ENCODE data around the gene PTRH1. TPM values are rescaled to one million over a fixed set of nuclear protein-coding genes. Genes with fewer than 3 reads are reported as not detected.

PTRH1 gene
- total and polyA plus RNA-seq, 4 donors = 8.6 to 41.7 (median 24.7) TPM

DNA sequence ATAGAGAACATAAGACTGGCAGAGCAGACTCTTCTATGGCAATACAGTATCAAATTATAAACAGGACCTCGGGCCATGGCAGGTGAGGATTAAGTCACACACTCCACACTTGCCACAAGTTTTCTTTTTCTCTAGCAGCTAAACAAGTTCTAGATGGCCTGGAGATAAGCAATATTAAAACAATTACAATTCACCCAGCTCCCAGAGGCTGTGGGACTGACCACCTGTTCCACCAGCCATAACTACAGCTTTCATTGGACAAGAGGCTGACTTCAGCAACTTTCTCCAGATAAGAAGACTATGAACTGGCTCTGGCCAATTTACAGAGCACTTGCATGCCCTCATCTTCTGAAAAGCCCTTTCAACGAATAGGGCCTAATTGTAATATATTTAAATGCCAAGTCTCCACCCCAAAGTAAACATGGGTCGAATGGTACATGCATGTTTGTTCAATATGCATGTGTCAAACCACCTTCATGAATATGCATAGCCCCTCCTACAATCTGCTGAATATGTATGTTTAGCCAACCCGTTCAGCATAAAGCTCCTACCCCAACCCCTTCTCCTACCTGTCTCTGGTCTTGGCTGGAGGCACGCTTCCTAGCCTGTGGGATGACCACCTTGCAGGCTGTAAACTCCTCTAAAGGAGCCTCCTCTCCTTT is 14.7 kb downstream of the PTRH1 start:
- whole genome bisulfite sequencing, 2 donors = 75 to 79% methylated on average over 5 of the region's 5 CpGs
- H3K9ac ChIP-seq (ENCODE audit: insufficient read depth in 1 of 2, low read length in 2 of 2) = no peak overlapping the region
- H3K36me3 ChIP-seq (ENCODE audit: control insufficient read depth in 4 of 4, insufficient read depth in 4 of 4, low read length in 4 of 4) = no peaks in the 10 kb centered on the region
- no peak for TF ChIP-seq CTCF (IDR thresholded peaks at IDR 0.05; ENCODE audit: control extremely low read depth, extremely low read depth)
- ATAC-seq (ENCODE audit: insufficient read depth, low FRiP score) = no peak
- H3K4me3 ChIP-seq = no peak overlapping the region
- DNase-seq = no peak
- H3K27me3 ChIP-seq (ENCODE audit: control insufficient read depth in 3 of 3, insufficient read depth in 3 of 3, low read length in 2 of 3) = no peaks in the 10 kb centered on the region
- H3K27ac ChIP-seq (ENCODE audit: low read depth in 1 of 2, low read length in 1 of 2) = no peak overlapping the region
- no peaks in the 10 kb centered on the region for H3K9me3 ChIP-seq (ENCODE audit: control insufficient read depth in 4 of 4, insufficient read depth in 3 of 4, low read length in 3 of 4)
- H3K4me1 ChIP-seq (ENCODE audit: control insufficient read depth in 5 of 5, insufficient read depth in 5 of 5, low read length in 5 of 5) = peaks cover 0 to 9% (median 0%) of the 10 kb centered on the region in 5 donors

DNA sequence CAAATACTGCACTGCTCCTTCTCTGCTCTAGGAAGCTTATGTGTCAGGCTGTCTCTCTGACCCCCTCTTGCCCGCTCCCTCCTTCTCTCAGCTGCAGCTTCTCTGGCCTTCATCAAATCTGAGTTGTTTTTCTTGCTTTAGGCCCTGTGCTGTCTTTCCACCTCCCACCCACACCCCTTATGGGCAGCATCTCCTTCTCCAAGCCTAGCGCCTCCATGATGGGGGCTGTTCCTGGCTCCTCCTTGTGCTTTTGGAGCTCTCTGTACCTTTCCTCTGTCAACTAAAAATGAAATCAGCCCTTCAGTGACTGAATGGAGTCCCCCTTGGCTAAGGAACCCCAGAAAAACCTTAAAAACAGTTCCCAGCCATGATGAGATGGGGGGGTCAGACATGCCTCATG is 15.3 kb downstream of the PTRH1 start:
- Histone ChIP-seq H3K9ac (ENCODE audit: insufficient read depth in 1 of 2, low read length in 2 of 2) (no peak overlapping the region), H3K9me3 (ENCODE audit: control insufficient read depth in 4 of 4, insufficient read depth in 3 of 4, low read length in 3 of 4) (no peaks in the 10 kb centered on the region), H3K4me3 (no peak overlapping the region), H3K4me1 (ENCODE audit: control insufficient read depth in 5 of 5, insufficient read depth in 5 of 5, low read length in 5 of 5) (peaks cover 0 to 4% (median 0%) of the 10 kb centered on the region in 5 donors), H3K36me3 (ENCODE audit: control insufficient read depth in 4 of 4, insufficient read depth in 4 of 4, low read length in 4 of 4) (no peaks in the 10 kb centered on the region), H3K27me3 (ENCODE audit: control insufficient read depth in 3 of 3, insufficient read depth in 3 of 3, low read length in 2 of 3) (no peaks in the 10 kb centered on the region), H3K27ac (ENCODE audit: low read depth in 1 of 2, low read length in 1 of 2) (no peak overlapping the region)
- ATAC-seq (ENCODE audit: insufficient read depth, low FRiP score) (no peak), DNase-seq (no peak)
- 99 to 100% methylated on average over 2 of the region's 2 CpGs for WGBS, 2 donors
- TF ChIP-seq CTCF (IDR thresholded peaks at IDR 0.05; ENCODE audit: control extremely low read depth, extremely low read depth) = no peak

GRCh38 chr9:127698985-127699670 is 16.3 kb downstream of the PTRH1 start:
- DNase-seq = peak; percentile 97 to 98 (median 97)
- ATAC-seq (ENCODE audit: insufficient read depth, low FRiP score) = peak; percentile 99
- H3K9me3 ChIP-seq (ENCODE audit: control insufficient read depth in 4 of 4, insufficient read depth in 3 of 4, low read length in 3 of 4) = no peaks in the 10 kb centered on the region
- no peaks in the 10 kb centered on the region for H3K27me3 ChIP-seq (ENCODE audit: control insufficient read depth in 3 of 3, insufficient read depth in 3 of 3, low read length in 2 of 3)
- peak overlapping the region; percentile 26 to 31 for H3K9ac ChIP-seq (ENCODE audit: insufficient read depth in 1 of 2, low read length in 2 of 2)
- no peak for TF ChIP-seq CTCF (IDR thresholded peaks at IDR 0.05; ENCODE audit: control extremely low read depth, extremely low read depth)
- H3K36me3 ChIP-seq (ENCODE audit: control insufficient read depth in 4 of 4, insufficient read depth in 4 of 4, low read length in 4 of 4) = no peaks in the 10 kb centered on the region
- WGBS, 2 donors = 14% methylated on average over 41 of the region's 41 CpGs
- peak overlapping the region; percentile 74 to 84 for H3K27ac ChIP-seq (ENCODE audit: low read depth in 1 of 2, low read length in 1 of 2)
- peaks cover 0 to 4% (median 0%) of the 10 kb centered on the region in 5 donors for H3K4me1 ChIP-seq (ENCODE audit: control insufficient read depth in 5 of 5, insufficient read depth in 5 of 5, low read length in 5 of 5)
- no peak overlapping the region for H3K4me3 ChIP-seq
